Memory B cell (primary cell): ENCODE measurements around the gene RABL3.
"Not testable (repeated sequence)": the region's sequence is repeated elsewhere in the genome, so short reads cannot be mapped to it uniquely, and the experiment has no call there.

Experiments
- ATAC-seq: fragments of 150-1000 bp; cut with Tn5 transposase; 2 replicates; pipeline ENCODE4 v1.10.0; 2021; ENCODE audit warnings: low read depth, mild to moderate bottlenecking, moderate library complexity
- DNase-seq, 2 donors: peaks; one replicate each; pipeline ENCODE4 v3.0.0; 2022; ENCODE audit warnings: low spot score in 2 of 2
- H3K27ac Mint-ChIP-seq: one replicate; pipeline ENCODE4 v1.8.0; 2022; ENCODE audit warnings: mild to moderate bottlenecking, moderate library complexity, mixed read lengths
- H3K27me3 Mint-ChIP-seq: one replicate; pipeline ENCODE4 v1.8.0; 2022; ENCODE audit warnings: mixed read lengths
- H3K36me3 Mint-ChIP-seq: one replicate; pipeline ENCODE4 v1.8.0; 2022; ENCODE audit warnings: mild to moderate bottlenecking, mixed read lengths
- H3K4me1 Mint-ChIP-seq: one replicate; pipeline ENCODE4 v1.8.0; 2022; ENCODE audit warnings: mixed read lengths
- H3K4me3 Mint-ChIP-seq: one replicate; pipeline ENCODE4 v1.8.0; 2022; ENCODE audit warnings: mild to moderate bottlenecking, moderate library complexity, mixed read lengths
- H3K9me3 Mint-ChIP-seq: one replicate; pipeline ENCODE4 v1.8.0; 2022; ENCODE audit warnings: mixed read lengths

The RABL3 gene

GRCh38 chr3:120684896-120685295 is 57.4 kb downstream of the RABL3 start:
- Mint-ChIP-seq H3K36me3 (peaks cover 4% of the 10 kb centered on the region), H3K27me3 (no peaks in the 10 kb centered on the region), H3K9me3 (no peaks in the 10 kb centered on the region), H3K4me1 (peaks cover 17% of the 10 kb centered on the region), H3K4me3 (no peak overlapping the region), H3K27ac (no peak overlapping the region)
- no peak for DNase-seq
- no peak for ATAC-seq

- Mint-ChIP-seq H3K27ac (no peak overlapping the region), H3K36me3 (peaks cover 2% of the 10 kb centered on the region), H3K27me3 (no peaks in the 10 kb centered on the region), H3K9me3 (no peaks in the 10 kb centered on the region), H3K4me3 (no peak overlapping the region), H3K4me1 (peaks cover 18% of the 10 kb centered on the region)
- ATAC-seq (no peak), DNase-seq (no peak)
These were observed 58.5 kb downstream of the RABL3 start for GRCh38 chr3:120683671-120684301.

- Mint-ChIP-seq H3K9me3 (no peaks in the 10 kb centered on the region), H3K27me3 (no peaks in the 10 kb centered on the region), H3K4me3 (no peak overlapping the region), H3K27ac (no peak overlapping the region), H3K36me3 (no peaks in the 10 kb centered on the region), H3K4me1 (peaks cover 21% of the 10 kb centered on the region)
- DNase-seq (no peak), ATAC-seq (no peak)
These were observed 59.1 kb downstream of the RABL3 start for GRCh38 chr3:120683213-120683612.

GRCh38 chr3:120682095-120682681 is 60.1 kb downstream of the RABL3 start, which contains the start of gene HGD:
TSS of gene HGD (minus strand) at chr3:120682239. CDS start at chr3:120682111, 128 bp downstream.
- ATAC-seq (no peak), DNase-seq (no peak)
- Mint-ChIP-seq H3K27me3 (no peaks in the 10 kb centered on the region), H3K36me3 (no peaks in the 10 kb centered on the region), H3K4me1 (peaks cover 22% of the 10 kb centered on the region), H3K4me3 (no peak within 1 kb of the TSS), H3K27ac (no peak within 1 kb of the TSS), H3K9me3 (no peaks in the 10 kb centered on the region)

GRCh38 chr3:120681506-120682038 is 60.7 kb downstream of the RABL3 start:
- no peak for DNase-seq
- Mint-ChIP-seq H3K4me1 (peaks cover 18% of the 10 kb centered on the region), H3K27ac (no peak overlapping the region), H3K27me3 (no peaks in the 10 kb centered on the region), H3K9me3 (peaks cover 3% of the 10 kb centered on the region), H3K4me3 (no peak overlapping the region), H3K36me3 (no peaks in the 10 kb centered on the region)
- no peak for ATAC-seq

GRCh38 chr3:120681018-120681417 is 61.3 kb downstream of the RABL3 start:
- peaks cover 4% of the 10 kb centered on the region for H3K9me3 Mint-ChIP-seq
- no peak overlapping the region for H3K27ac Mint-ChIP-seq
- peaks cover 18% of the 10 kb centered on the region for H3K4me1 Mint-ChIP-seq
- H3K27me3 Mint-ChIP-seq: no peaks in the 10 kb centered on the region
- ATAC-seq: no peak
- H3K36me3 Mint-ChIP-seq: no peaks in the 10 kb centered on the region
- no peak overlapping the region for H3K4me3 Mint-ChIP-seq
- no peak for DNase-seq

GRCh38 chr3:120680193-120680894 is 62.0 kb downstream of the RABL3 start:
- no peaks in the 10 kb centered on the region for H3K36me3 Mint-ChIP-seq
- H3K4me3 Mint-ChIP-seq: no peak overlapping the region
- no peaks in the 10 kb centered on the region for H3K27me3 Mint-ChIP-seq
- no peak overlapping the region for H3K27ac Mint-ChIP-seq
- H3K9me3 Mint-ChIP-seq: peaks cover 4% of the 10 kb centered on the region
- H3K4me1 Mint-ChIP-seq: peaks cover 18% of the 10 kb centered on the region
- DNase-seq (no peak), ATAC-seq (no peak)

- ATAC-seq (peak; percentile 89), DNase-seq (no peak)
- H3K4me3 Mint-ChIP-seq: no peak overlapping the region
- peaks cover 18% of the 10 kb centered on the region for H3K4me1 Mint-ChIP-seq
- H3K27me3 Mint-ChIP-seq: no peaks in the 10 kb centered on the region
- peak overlapping the region; percentile 47 for H3K27ac Mint-ChIP-seq
- no peaks in the 10 kb centered on the region for H3K36me3 Mint-ChIP-seq
- peaks cover 4% of the 10 kb centered on the region for H3K9me3 Mint-ChIP-seq
These were observed 63.3 kb downstream of the RABL3 start for GRCh38 chr3:120678984-120679383.

- H3K4me1 Mint-ChIP-seq: peaks cover 18% of the 10 kb centered on the region
- DNase-seq: no peak
- H3K27me3 Mint-ChIP-seq: no peaks in the 10 kb centered on the region
- peaks cover 4% of the 10 kb centered on the region for H3K9me3 Mint-ChIP-seq
- no peaks in the 10 kb centered on the region for H3K36me3 Mint-ChIP-seq
- peak overlapping the region; percentile 47 for H3K27ac Mint-ChIP-seq
- ATAC-seq: peak; percentile 61
- no peak overlapping the region for H3K4me3 Mint-ChIP-seq
These were observed 63.9 kb downstream of the RABL3 start for GRCh38 chr3:120678331-120678947.

GRCh38 chr3:120677193-120677592 is 65.1 kb downstream of the RABL3 start:
- not testable (repeated sequence) for H3K27ac Mint-ChIP-seq, H3K4me3 Mint-ChIP-seq, H3K9me3 Mint-ChIP-seq, H3K36me3 Mint-ChIP-seq, H3K27me3 Mint-ChIP-seq, ATAC-seq, DNase-seq
- peaks cover 18% of the 10 kb centered on the region for H3K4me1 Mint-ChIP-seq

- ATAC-seq (no peak), DNase-seq (no peak)
- peaks cover under 1% of the 10 kb centered on the region for H3K4me1 Mint-ChIP-seq
- H3K27ac Mint-ChIP-seq: no peak overlapping the region
- H3K27me3 Mint-ChIP-seq: no peaks in the 10 kb centered on the region
- no peak overlapping the region for H3K4me3 Mint-ChIP-seq
- H3K36me3 Mint-ChIP-seq: peaks cover 2% of the 10 kb centered on the region
- peaks cover 4% of the 10 kb centered on the region for H3K9me3 Mint-ChIP-seq
These were observed 69.2 kb downstream of the RABL3 start for GRCh38 chr3:120673116-120673515.

- H3K9me3 Mint-ChIP-seq: no peaks in the 10 kb centered on the region
- H3K27me3 Mint-ChIP-seq: peaks cover 5% of the 10 kb centered on the region
- H3K36me3 Mint-ChIP-seq: peaks cover 6% of the 10 kb centered on the region
- no peak for ATAC-seq
- H3K4me3 Mint-ChIP-seq: no peak overlapping the region
- no peaks in the 10 kb centered on the region for H3K4me1 Mint-ChIP-seq
- DNase-seq: no peak
- no peak overlapping the region for H3K27ac Mint-ChIP-seq
These were observed 71.7 kb downstream of the RABL3 start for GRCh38 chr3:120670576-120670975.

GRCh38 chr3:120664926-120665325 is 77.4 kb downstream of the RABL3 start:
- Mint-ChIP-seq H3K4me3 (no peak overlapping the region), H3K36me3 (peaks cover 7% of the 10 kb centered on the region), H3K9me3 (no peaks in the 10 kb centered on the region), H3K27me3 (peaks cover 17% of the 10 kb centered on the region), H3K27ac (no peak overlapping the region), H3K4me1 (no peaks in the 10 kb centered on the region)
- ATAC-seq: no peak
- no peak for DNase-seq

GRCh38 chr3:120661945-120662344 is 80.4 kb downstream of the RABL3 start:
- Mint-ChIP-seq H3K36me3 (peaks cover 9% of the 10 kb centered on the region), H3K9me3 (no peaks in the 10 kb centered on the region)
- ATAC-seq: no peak

More at GRCh38 chr3:120661945-120662344, 80.4 kb downstream of the RABL3 start:
- DNase-seq: no peak
- Mint-ChIP-seq H3K27ac (no peak overlapping the region), H3K4me3 (no peak overlapping the region), H3K27me3 (peaks cover 17% of the 10 kb centered on the region), H3K4me1 (peaks cover 5% of the 10 kb centered on the region)
